Lower leg skin (tissue), 4 donors: Measurements from ENCODE around the gene KRTAP10-4. TPM values are rescaled to one million over a fixed set of nuclear protein-coding genes. Genes with fewer than 3 reads are reported as not detected.
"Not testable (repeated sequence)": the region's sequence is repeated elsewhere in the genome, so short reads cannot be mapped to it uniquely, and the experiment has no call there.

Experiments
- DNase-seq, 2 donors: peaks; one replicate each; pipeline ENCODE4 v3.0.0-alpha.2; 2019; ENCODE audit warnings: low spot score in 2 of 2
- H3K4me3 ChIP-seq: fragments of 200-600 bp; sonication (generic); 2 replicates; pipeline ENCODE4 v1.5.1; 2017; ENCODE audit warnings: mild to moderate bottlenecking, low read depth; ENCODE audit not compliant: poor library complexity, severe bottlenecking
- CTCF ChIP-seq, 3 donors: fragments of 450-650 bp; IDR thresholded peaks; one replicate each; pipeline ENCODE4 v1.5.1; 2016; ENCODE audit warnings: antibody characterized with exemption in 3 of 3, mild to moderate bottlenecking in 3 of 3, moderate library complexity in 2 of 3
- POLR2A ChIP-seq, 2 donors: fragments of 450-650 bp; IDR thresholded peaks; one replicate each; pipeline ENCODE4 v1.6.1; 2016 to 2017; ENCODE audit warnings: antibody characterized with exemption in 2 of 2, mild to moderate bottlenecking in 1 of 2, moderate library complexity in 1 of 2
- WGBS, 2 donors: methylation state at CpG; one replicate each; pipeline ENCODE4 v1.1.5; 2018; 5-methylcytosine and 5-hydroxymethylcytosine counted together
- intact Hi-C: fragments of 100-400 bp; cut with DNase I; formaldehyde crosslinking; loops from one replicate; pipeline ENCODE4 v1.15.0; 2023; ENCODE audit warnings: low total_unique reads
- total RNA-seq, 4 donors: library from RNA; depleted of rRNA; stranded (reverse); fragments of >200 nt; gene quantifications; one replicate each; pipeline ENCODE4 v1.1.0, GENCODE V29; 2016

The KRTAP10-4 gene
- total RNA-seq, 4 donors from 2014 or later = 6.3 TPM; not detected in 3

DNA sequence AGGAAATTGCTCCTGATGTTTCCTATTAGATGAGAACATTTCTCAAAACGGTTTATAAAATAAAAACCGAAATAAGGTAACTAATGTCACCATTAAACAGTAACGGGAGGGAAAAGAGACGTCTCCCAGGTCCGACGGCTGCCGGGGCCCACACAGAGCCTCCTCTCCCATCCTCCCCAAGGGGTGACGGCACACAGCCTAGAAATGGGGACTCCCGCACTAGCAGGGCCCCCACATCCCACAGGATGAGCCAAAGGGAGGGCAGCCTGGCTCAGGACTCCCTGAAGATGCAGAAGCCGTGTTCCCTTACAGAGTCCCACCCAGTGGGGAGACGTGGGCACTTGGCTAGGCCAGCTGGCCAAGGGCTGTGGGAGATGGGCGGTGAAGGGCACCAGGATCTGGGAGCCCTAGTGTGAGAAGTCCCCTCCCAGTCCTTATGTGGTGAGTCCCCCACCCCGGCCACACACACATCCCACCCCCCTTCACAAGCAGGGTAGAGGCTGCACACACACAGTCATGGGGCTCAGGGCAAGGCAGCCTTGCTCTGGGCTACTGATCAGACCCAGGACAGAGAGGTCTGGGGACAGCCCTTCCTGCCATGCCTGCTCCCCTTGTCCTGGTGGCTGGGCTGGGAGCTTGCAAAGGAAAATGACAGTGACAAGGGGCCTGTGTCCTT lies 18.2 kb upstream of the KRTAP10-4 start:
- intact Hi-C loops = no loop called here
- DNase-seq = peak in 1 of 2 donors; percentile 61
- whole genome bisulfite sequencing, 2 donors = 49 to 59% methylated on average over 13 of the region's 13 CpGs
- no peak overlapping the region for H3K4me3 ChIP-seq
- no peak for TF ChIP-seq POLR2A (IDR thresholded peaks at IDR 0.05)
- no peak for TF ChIP-seq CTCF (IDR thresholded peaks at IDR 0.05)

GRCh38 chr21:44556879-44557278 lies 16.6 kb upstream of the KRTAP10-4 start:
- H3K4me3 ChIP-seq = no peak overlapping the region
- TF ChIP-seq CTCF (IDR thresholded peaks at IDR 0.05) (no peak), POLR2A (IDR thresholded peaks at IDR 0.05) (no peak)
- WGBS, 2 donors = 83 to 85% methylated on average over 9 of the region's 9 CpGs
- intact Hi-C loops = no loop called here
- peak in 1 of 2 donors; percentile 59 for DNase-seq

- no peak overlapping the region for H3K4me3 ChIP-seq
- peak in 1 of 2 donors; percentile 80 for DNase-seq
- intact Hi-C loops = no loop called here
- WGBS, 2 donors = 64 to 70% methylated on average over 30 of the region's 30 CpGs
- TF ChIP-seq POLR2A (IDR thresholded peaks at IDR 0.05) (no peak), CTCF (IDR thresholded peaks at IDR 0.05) (no peak)
Measured at GRCh38 chr21:44557491-44558328, 15.8 kb upstream of the KRTAP10-4 start.

DNA sequence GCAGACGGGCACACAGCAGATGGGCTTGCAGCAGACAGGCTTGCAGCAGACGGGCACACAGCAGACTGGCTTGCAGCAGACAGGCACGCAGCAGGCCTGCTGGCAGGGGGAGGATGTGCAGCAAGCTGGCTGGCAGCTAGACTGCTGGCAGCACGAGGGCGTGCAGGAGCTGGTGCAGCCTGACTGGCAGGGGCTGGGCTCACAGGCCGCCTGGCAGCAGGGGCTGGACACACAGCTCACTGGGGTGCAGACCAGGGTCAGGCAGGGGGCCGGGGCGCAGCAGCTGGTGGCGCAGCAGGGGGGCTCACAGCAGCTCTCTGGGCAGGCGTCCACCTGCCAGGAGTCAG lies 15.2 kb upstream of the KRTAP10-4 start:
- DNase-seq = peak in 1 of 2 donors; percentile 65
- H3K4me3 ChIP-seq, intact Hi-C loops: not testable (repeated sequence)
- 74 to 77% methylated on average over 10 of the region's 10 CpGs for WGBS, 2 donors

DNA sequence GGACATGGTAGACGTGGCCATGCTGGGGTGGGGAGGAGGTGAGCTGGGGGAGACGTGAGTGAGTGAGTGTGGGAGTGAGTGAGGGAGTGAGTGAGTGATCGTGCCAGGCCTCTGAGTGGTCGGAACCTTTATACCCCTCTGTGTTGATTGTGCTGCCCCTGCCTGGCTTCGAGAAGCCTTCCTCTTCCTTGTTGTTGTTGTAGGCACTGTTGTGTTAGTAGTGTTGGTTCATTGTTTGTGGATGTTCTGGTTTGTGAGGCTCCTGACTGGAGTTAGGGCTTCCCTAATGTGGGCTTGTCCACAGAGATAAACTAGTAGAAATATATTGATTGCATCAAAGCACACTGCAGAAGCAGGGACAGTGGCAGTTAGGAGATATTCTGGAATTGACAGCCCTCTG lies 14.8 kb upstream of the KRTAP10-4 start, which contains the start of gene KRTAP10-3:
Gene KRTAP10-3 (minus strand): TSS at position 101 of the 400 bp plus-strand sequence. CDS start 80 bp downstream, at position 21.
- no peak within 1 kb of the TSS for H3K4me3 ChIP-seq
- WGBS, 2 donors = 71 to 77% methylated on average over 5 of the region's 5 CpGs
- TF ChIP-seq POLR2A (IDR thresholded peaks at IDR 0.05) (no peak), CTCF (IDR thresholded peaks at IDR 0.05) (no peak)
- intact Hi-C loops = no loop called here
- DNase-seq = no peak

DNA sequence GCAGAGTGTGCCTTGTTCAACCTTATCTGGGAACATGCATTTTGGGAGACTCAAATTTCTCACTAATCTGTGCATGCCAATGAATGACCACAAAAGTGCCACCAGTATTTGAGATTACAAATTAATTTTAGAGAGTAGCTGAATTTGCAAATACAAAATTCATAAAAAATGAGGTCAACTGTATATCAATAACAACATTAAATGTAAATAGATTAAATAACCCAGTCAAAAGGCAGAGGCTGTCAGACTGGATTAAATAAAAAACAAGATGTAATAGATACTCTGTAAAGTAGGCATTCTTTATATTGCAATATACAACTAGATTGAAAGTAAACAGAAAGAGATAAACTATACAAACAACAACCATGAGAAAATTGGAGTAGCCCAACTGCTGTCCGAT lies 9.4 kb upstream of the KRTAP10-4 start:
- DNase-seq = no peak
- WGBS, 2 donors = 97 to 100% methylated on average over 1 of the region's 1 CpG
- TF ChIP-seq POLR2A (IDR thresholded peaks at IDR 0.05) = no peak
- TF ChIP-seq CTCF (IDR thresholded peaks at IDR 0.05) = no peak
- intact Hi-C loops = no loop called here
- H3K4me3 ChIP-seq = no peak overlapping the region
